Lung (tissue), 12 donors: ENCODE measurements around the gene P3H4. TPM values are rescaled to one million over a fixed set of nuclear protein-coding genes. Genes with fewer than 3 reads are reported as not detected.
"Not testable (repeated sequence)": the region's sequence is repeated elsewhere in the genome, so short reads cannot be mapped to it uniquely, and the experiment has no call there.

Experiments used
- ATAC-seq: fragments of 200-7000 bp; cut with Tn5 transposase; one replicate; pipeline ENCODE4 v1.9.1; 2020; ENCODE audit warnings: moderate number of reproducible peaks; ENCODE audit not compliant: insufficient read depth, low FRiP score
- DNase-seq, 3 donors: peaks; one replicate each; pipeline ENCODE4 v3.0.0-alpha.2; 2013 to 2017
- H3K27ac ChIP-seq, 2 donors: one replicate each; pipeline ENCODE4 v1.5.1; 2013; ENCODE audit warnings: mild to moderate bottlenecking in 2 of 2, moderate library complexity in 2 of 2, control low read depth in 1 of 2, inconsistent platforms in 1 of 2, low read depth in 1 of 2, low read length in 1 of 2
- H3K27me3 ChIP-seq, 3 donors: one replicate each; pipeline ENCODE4 v1.5.1; 2013; ENCODE audit warnings: low read length in 2 of 3; ENCODE audit not compliant: control insufficient read depth in 3 of 3, insufficient read depth in 3 of 3
- H3K36me3 ChIP-seq, 4 donors: one replicate each; pipeline ENCODE4 v1.5.1; 2013; ENCODE audit warnings: low read length in 4 of 4, mild to moderate bottlenecking in 1 of 4, moderate library complexity in 1 of 4; ENCODE audit not compliant: control insufficient read depth in 4 of 4, insufficient read depth in 4 of 4
- H3K4me1 ChIP-seq, 5 donors: one replicate each; pipeline ENCODE4 v1.5.1; 2013; ENCODE audit warnings: low read length in 5 of 5, mild to moderate bottlenecking in 2 of 5, moderate library complexity in 1 of 5; ENCODE audit not compliant: control insufficient read depth in 5 of 5, insufficient read depth in 5 of 5
- H3K4me3 ChIP-seq: one replicate; pipeline ENCODE4 v1.5.1; 2013; ENCODE audit warnings: mild to moderate bottlenecking, control low read depth, moderate library complexity
- H3K9ac ChIP-seq, 2 donors: one replicate each; pipeline ENCODE4 v1.5.1; 2013; ENCODE audit warnings: low read length in 2 of 2, control low read depth in 1 of 2; ENCODE audit not compliant: insufficient read depth in 1 of 2
- H3K9me3 ChIP-seq, 4 donors: one replicate each; pipeline ENCODE4 v1.5.1; 2013; ENCODE audit warnings: low read length in 3 of 4, mild to moderate bottlenecking in 1 of 4, moderate library complexity in 1 of 4; ENCODE audit not compliant: control insufficient read depth in 4 of 4, insufficient read depth in 3 of 4
- WGBS, 2 donors: extraction: QIAGEN DNeasy Blood & Tissue Kit; methylation state at CpG; one replicate each; pipeline ENCODE4 v1.1.7; 2013; 5-methylcytosine and 5-hydroxymethylcytosine counted together
- polyA plus RNA-seq, 2 donors: library from polyadenylated mRNA; stranded (reverse); fragments of 200-250 nt; gene quantifications; one replicate each; pipeline ENCODE4 v1.2.1, GENCODE V29; 2013
- total RNA-seq, 2 donors: library from RNA; depleted of rRNA in 1 of 2; stranded (reverse); fragments of >200 nt in 1 of 2; gene quantifications; one replicate each; pipeline ENCODE4 v1.2.1, GENCODE V29; 2014 to 2021
- TF ChIP-seq, protein P1 (sequence below): IDR thresholded peaks from 2 replicates; pipeline ENCODE4 v1.5.1; 2012; ENCODE audit warnings: mild to moderate bottlenecking; ENCODE audit errors: control extremely low read depth, extremely low read depth
- donor health status: control.
- donor health status: control.
- donor health status: Bipolar disorder and iron deficiency.
- donor health status: healthy.
- donor health status: DM: yes; HTN: yes; CAD: no.

Gene P3H4
- total and polyA plus RNA-seq, 4 donors: 6.8 to 13.2 (median 11.0) TPM

DNA sequence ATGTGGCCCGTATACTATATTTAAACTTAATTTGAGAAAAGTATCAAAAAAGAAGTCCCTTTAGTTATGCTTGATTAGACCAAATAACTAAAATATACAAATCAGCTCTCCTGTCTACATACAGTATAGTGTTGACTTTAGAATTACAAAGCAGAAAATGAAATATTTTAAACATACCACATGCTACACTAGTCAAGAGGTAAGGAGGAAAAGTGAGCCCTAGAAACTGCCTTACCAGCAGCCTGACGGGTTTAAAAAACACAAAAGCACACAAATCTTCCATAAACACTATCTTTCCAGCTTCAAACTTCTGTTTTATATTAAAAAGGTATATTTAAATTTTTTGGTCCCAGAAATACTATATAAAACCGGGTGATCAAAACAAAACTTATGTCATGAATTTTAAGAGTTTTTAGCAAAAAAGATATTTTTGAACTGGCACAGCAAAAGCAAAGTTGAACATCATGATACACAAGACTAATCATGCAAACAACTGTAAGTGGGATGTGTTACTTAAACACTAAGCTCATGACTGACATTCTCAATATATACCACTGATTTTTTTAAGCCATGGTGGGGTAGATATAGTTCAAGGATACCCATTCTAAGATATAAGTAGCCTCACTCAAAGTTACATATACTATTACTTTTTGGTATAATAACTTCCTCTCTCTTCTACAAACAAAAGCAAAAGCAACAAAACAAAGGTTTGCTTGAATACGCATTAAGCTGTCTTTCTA is 37.7 kb upstream of the P3H4 start:
- no peaks in the 10 kb centered on the region for H3K27me3 ChIP-seq
- ATAC-seq (no peak), DNase-seq (no peak)
- H3K36me3 ChIP-seq: peaks cover 1 to 12% (median 9%) of the 10 kb centered on the region in 4 donors
- H3K9ac ChIP-seq: no peak overlapping the region
- 81 to 88% methylated on average over 4 of the region's 4 CpGs for WGBS, 2 donors
- no peaks in the 10 kb centered on the region for H3K9me3 ChIP-seq
- peaks cover 0 to 10% (median 5%) of the 10 kb centered on the region in 5 donors for H3K4me1 ChIP-seq
- TF ChIP-seq, protein P1, sequence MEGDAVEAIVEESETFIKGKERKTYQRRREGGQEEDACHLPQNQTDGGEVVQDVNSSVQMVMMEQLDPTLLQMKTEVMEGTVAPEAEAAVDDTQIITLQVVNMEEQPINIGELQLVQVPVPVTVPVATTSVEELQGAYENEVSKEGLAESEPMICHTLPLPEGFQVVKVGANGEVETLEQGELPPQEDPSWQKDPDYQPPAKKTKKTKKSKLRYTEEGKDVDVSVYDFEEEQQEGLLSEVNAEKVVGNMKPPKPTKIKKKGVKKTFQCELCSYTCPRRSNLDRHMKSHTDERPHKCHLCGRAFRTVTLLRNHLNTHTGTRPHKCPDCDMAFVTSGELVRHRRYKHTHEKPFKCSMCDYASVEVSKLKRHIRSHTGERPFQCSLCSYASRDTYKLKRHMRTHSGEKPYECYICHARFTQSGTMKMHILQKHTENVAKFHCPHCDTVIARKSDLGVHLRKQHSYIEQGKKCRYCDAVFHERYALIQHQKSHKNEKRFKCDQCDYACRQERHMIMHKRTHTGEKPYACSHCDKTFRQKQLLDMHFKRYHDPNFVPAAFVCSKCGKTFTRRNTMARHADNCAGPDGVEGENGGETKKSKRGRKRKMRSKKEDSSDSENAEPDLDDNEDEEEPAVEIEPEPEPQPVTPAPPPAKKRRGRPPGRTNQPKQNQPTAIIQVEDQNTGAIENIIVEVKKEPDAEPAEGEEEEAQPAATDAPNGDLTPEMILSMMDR: no peak
- H3K4me3 ChIP-seq: no peak overlapping the region
- H3K27ac ChIP-seq: no peak overlapping the region

DNA sequence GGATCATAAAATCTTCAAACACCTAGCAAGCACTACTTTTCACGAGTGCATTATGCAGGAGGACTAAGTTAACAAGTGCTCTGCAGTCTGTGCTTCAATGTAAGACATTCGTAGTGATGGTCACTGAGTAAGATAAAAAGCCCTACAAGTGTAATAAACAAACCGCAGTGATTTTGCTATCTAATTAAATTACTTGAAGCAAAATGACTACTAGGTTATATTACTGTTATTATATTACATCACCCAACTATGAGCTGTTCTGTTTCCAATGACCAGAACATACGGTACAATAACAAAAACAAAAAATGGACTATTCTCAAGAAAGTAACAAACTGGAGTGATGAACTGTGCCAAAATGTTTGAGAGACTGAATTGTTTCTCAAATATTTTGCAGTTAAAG is 37.0 kb upstream of the P3H4 start:
- no peak overlapping the region for H3K27ac ChIP-seq
- no peaks in the 10 kb centered on the region for H3K9me3 ChIP-seq
- no peaks in the 10 kb centered on the region for H3K27me3 ChIP-seq
- H3K4me1 ChIP-seq: peaks cover 0 to 10% (median 5%) of the 10 kb centered on the region in 5 donors
- no peak overlapping the region for H3K4me3 ChIP-seq
- ATAC-seq (no peak), DNase-seq (no peak)
- peaks cover 0 to 6% (median 4%) of the 10 kb centered on the region in 4 donors for H3K36me3 ChIP-seq
- 74 to 86% methylated on average over 4 of the region's 4 CpGs for WGBS, 2 donors
- TF ChIP-seq, protein P1: no peak
- H3K9ac ChIP-seq: no peak overlapping the region

GRCh38 chr17:41844971-41845370 is 33.2 kb upstream of the P3H4 start:
- Histone ChIP-seq H3K36me3 (peaks cover 0 to 2% (median 0%) of the 10 kb centered on the region in 4 donors), H3K27ac (no peak overlapping the region), H3K4me1 (peaks cover 0 to 6% (median 0%) of the 10 kb centered on the region in 5 donors), H3K4me3 (no peak overlapping the region), H3K9ac (no peak overlapping the region), H3K9me3 (no peaks in the 10 kb centered on the region), H3K27me3 (no peaks in the 10 kb centered on the region)
- TF ChIP-seq, protein P1: no peak
- ATAC-seq: no peak
- DNase-seq: no peak
- 93 to 94% methylated on average over 6 of the region's 6 CpGs for WGBS, 2 donors

DNA sequence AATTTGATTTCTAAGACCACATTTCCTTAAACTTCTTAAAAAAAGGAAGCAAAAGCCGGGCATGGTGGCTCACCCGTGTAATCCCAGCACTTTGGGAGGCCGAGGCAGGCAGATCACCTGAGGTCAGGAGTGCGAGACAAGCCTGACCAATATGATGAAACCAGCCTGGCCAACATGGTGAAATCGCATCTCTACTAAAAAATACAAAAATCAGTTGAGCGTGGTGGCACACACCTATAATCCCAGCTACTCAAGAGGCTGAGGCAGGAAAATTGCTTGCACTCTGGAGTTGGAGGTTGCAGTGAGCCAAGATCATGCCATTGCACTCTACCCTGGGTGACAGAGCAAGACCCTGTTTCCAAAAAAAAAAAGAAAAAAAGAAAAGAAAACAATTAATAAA is 29.0 kb upstream of the P3H4 start:
- H3K4me3 ChIP-seq, DNase-seq, H3K9ac ChIP-seq, H3K27ac ChIP-seq, H3K9me3 ChIP-seq, H3K36me3 ChIP-seq, ATAC-seq, H3K27me3 ChIP-seq, H3K4me1 ChIP-seq: not testable (repeated sequence)
- WGBS, 2 donors: 58 to 87% methylated on average over 6 of the region's 6 CpGs

DNA sequence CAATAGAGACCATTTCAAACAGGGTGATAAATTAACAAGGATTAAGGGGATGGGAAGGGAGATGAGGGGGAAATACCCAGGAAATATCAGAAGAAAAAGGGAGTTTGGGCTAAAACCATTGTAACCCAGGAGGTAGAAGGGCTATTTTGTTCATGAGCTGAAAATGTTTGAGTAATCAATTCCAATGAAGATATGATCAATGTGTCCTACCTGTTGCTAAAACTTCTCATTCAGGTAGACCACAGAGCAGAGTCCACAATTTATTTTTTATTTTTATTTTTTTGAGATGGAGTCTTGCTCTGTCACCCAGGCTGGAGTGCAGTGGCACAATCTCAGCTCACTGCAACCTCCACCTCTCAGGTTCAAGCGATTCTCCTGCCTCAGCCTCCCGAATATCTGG is 27.7 kb upstream of the P3H4 start:
- not testable (repeated sequence) for H3K27ac ChIP-seq, H3K4me3 ChIP-seq, H3K36me3 ChIP-seq, DNase-seq, H3K9me3 ChIP-seq, H3K27me3 ChIP-seq, H3K4me1 ChIP-seq, H3K9ac ChIP-seq, ATAC-seq
- WGBS, 2 donors: 95 to 100% methylated on average over 2 of the region's 2 CpGs
